Endothelial cell (in vitro differentiated cells): ENCODE results near the gene TAF6. TPM values are rescaled to one million over a fixed set of nuclear protein-coding genes. Genes with fewer than 3 reads are reported as not detected.
A peak's percentile ranks its signal among the peaks of the same experiment; 100 is the strongest.

ENCODE experiments used
- DNase-seq: peaks from one replicate; pipeline ENCODE4 v3.0.0; 2021; ENCODE audit warnings: low spot score
- H3K27ac Mint-ChIP-seq: one replicate; pipeline ENCODE4 v1.8.0; 2021; ENCODE audit warnings: mixed read lengths, inconsistent platforms; ENCODE audit not compliant: unreplicated experiment
- H3K27me3 Mint-ChIP-seq: one replicate; pipeline ENCODE4 v1.8.0; 2021; ENCODE audit warnings: mild to moderate bottlenecking, moderate library complexity, mixed read lengths, inconsistent platforms; ENCODE audit not compliant: unreplicated experiment
- H3K36me3 Mint-ChIP-seq: one replicate; pipeline ENCODE4 v1.8.0; 2021; ENCODE audit warnings: mild to moderate bottlenecking, low read depth, mixed read lengths, inconsistent platforms; ENCODE audit not compliant: unreplicated experiment
- H3K4me1 Mint-ChIP-seq: one replicate; pipeline ENCODE4 v1.8.0; 2021; ENCODE audit warnings: mild to moderate bottlenecking, mixed read lengths, inconsistent platforms; ENCODE audit not compliant: unreplicated experiment
- H3K4me3 Mint-ChIP-seq: one replicate; pipeline ENCODE4 v1.8.0; 2021; ENCODE audit warnings: mild to moderate bottlenecking, mixed read lengths, inconsistent platforms; ENCODE audit not compliant: unreplicated experiment
- H3K9me3 Mint-ChIP-seq: one replicate; pipeline ENCODE4 v1.8.0; 2021; ENCODE audit warnings: mixed read lengths, inconsistent platforms; ENCODE audit not compliant: unreplicated experiment
- total RNA-seq: library from RNA; stranded (reverse); fragmentation: NEBNext Ultra II Directional; extraction: Animal tissue kit (Norgen Biotek cat#: 25700); gene quantifications from one replicate; pipeline ENCODE4 v1.2.1, GENCODE V29; 2021; ENCODE audit not compliant: unreplicated experiment
- TF ChIP-seq, protein P1 (sequence below): fragments of 200-600 bp; sonication (generic); IDR thresholded peaks from one replicate; pipeline ENCODE4 v1.5.0; 2021; ENCODE audit warnings: antibody characterized with exemption; ENCODE audit not compliant: unreplicated experiment

The TAF6 gene
- total RNA-seq, 1 donor from 2014 or later, result 71.8 TPM

DNA sequence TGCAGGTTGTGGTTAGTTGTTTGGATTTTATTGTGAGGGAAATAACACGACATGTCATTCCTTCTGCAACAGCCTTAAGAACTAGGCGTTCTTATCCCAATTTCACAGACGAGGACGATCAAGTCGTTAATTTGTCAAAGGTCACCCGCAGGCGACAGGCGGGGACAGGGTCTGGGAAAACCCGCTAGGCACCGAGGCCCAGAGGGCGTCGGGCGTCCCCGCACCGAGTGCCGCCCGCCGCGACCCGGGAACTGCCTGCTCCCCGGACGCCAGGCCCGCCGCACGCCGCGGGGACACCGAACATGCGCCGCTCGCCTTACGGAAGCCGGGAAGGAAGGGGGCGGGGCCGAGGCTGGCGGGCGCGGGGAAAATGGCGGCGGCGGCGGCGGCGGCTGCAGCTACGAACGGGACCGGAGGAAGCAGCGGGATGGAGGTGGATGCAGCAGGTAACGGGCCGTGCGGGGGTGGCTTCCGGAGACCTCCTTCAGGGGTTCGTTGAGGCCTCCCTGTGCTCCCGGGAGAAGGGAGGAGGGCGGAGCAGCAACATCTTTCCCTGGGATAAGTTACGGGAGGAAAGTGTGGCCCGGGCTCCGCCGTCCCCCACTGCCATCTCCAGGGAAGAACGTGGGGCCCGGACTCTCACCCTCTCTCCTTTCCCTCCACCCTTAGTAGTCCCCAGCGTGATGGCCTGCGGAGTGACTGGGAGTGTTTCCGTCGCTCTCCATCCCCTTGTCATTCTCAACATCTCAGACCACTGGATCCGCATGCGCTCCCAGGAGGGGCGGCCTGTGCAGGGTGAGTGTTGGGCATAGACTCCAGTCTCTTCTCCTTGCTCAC lies 30.3 kb downstream of the TAF6 start, which contains the start of gene COPS6:
TSS of gene COPS6 (plus strand) at position 349 of the 837 bp plus-strand sequence. CDS start at position 371, 22 bp downstream.
- Mint-ChIP-seq H3K9me3 (no peaks in the 10 kb centered on the region), H3K27ac (peak within 1 kb of the TSS; percentile 92), H3K4me1 (peaks cover 42% of the 10 kb centered on the region), H3K4me3 (peak within 1 kb of the TSS; percentile 96), H3K36me3 (peaks cover 34% of the 10 kb centered on the region), H3K27me3 (peaks cover 13% of the 10 kb centered on the region)
- TF ChIP-seq, protein P1, sequence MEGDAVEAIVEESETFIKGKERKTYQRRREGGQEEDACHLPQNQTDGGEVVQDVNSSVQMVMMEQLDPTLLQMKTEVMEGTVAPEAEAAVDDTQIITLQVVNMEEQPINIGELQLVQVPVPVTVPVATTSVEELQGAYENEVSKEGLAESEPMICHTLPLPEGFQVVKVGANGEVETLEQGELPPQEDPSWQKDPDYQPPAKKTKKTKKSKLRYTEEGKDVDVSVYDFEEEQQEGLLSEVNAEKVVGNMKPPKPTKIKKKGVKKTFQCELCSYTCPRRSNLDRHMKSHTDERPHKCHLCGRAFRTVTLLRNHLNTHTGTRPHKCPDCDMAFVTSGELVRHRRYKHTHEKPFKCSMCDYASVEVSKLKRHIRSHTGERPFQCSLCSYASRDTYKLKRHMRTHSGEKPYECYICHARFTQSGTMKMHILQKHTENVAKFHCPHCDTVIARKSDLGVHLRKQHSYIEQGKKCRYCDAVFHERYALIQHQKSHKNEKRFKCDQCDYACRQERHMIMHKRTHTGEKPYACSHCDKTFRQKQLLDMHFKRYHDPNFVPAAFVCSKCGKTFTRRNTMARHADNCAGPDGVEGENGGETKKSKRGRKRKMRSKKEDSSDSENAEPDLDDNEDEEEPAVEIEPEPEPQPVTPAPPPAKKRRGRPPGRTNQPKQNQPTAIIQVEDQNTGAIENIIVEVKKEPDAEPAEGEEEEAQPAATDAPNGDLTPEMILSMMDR, result no peak
- DNase-seq, result peak; percentile 84

DNA sequence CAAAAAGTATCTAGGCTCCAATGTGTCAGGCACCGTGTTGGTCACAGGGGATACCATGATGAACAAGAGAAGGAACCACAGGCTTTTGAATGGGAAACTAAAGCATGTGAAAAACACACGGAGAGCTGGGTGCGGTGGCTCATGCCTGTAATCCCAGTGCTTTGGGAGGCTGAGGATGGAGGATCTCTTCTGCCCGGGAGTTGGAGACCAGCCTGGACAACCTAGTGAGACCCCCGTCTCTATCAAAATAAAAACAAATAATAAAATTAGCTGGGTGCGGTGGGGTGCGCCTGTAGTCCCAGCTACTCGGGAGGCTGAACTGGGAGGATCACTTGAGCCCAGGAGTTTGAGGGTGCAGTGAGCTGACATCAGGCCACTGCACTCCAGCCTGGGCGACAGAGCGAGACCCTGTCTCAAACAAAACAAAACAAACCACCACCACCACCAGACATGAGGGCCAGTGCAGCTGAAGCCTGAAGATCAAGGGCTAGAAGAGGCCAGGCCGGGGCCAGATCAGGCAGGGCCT lies 31.0 kb downstream of the TAF6 start:
- TF ChIP-seq, protein P1, result no peak
- Mint-ChIP-seq H3K4me3 (peak overlapping the region; percentile 94), H3K27ac (peak overlapping the region; percentile 92), H3K27me3 (peaks cover 12% of the 10 kb centered on the region), H3K9me3 (no peaks in the 10 kb centered on the region), H3K36me3 (peaks cover 27% of the 10 kb centered on the region), H3K4me1 (peaks cover 37% of the 10 kb centered on the region)
- no peak for DNase-seq

DNA sequence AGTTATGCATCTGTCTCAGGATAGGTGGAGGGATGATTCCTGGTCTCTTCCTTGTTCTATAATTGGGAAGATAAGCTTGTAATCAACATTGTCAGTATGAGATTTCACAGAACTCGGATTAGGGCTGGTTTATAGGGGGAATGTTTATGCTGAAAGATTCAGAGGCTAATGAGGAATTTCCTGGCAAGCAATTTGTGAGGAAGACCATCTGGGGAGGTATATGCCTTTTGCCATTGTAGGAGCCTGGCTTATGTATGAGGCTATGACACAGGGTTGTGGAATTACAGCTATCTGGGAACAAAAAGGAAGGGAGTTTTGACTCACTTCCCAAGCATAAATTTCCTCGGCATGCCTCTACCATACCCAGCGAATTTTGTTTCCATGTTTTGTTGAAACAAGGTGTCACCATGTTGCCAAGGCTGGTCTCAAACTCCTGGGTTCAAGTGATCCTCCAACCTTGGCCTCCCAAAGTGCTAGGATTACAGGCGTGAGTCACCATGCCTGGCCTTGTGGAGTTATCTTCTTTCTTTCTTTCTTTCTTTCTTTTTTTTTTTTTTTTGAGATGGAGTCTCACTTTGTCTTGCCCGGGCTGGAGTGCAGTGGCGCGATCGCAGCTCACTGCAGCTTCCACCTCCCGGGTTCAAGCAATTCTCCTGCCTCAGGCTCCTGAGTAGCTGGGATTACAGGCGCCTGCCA lies 32.0 kb downstream of the TAF6 start:
- Mint-ChIP-seq H3K9me3 (no peaks in the 10 kb centered on the region), H3K4me3 (peak overlapping the region; percentile 61), H3K27ac (no peak overlapping the region), H3K36me3 (peaks cover 18% of the 10 kb centered on the region), H3K4me1 (peaks cover 34% of the 10 kb centered on the region), H3K27me3 (peaks cover 13% of the 10 kb centered on the region)
- no peak for DNase-seq
- TF ChIP-seq, protein P1, result no peak

DNA sequence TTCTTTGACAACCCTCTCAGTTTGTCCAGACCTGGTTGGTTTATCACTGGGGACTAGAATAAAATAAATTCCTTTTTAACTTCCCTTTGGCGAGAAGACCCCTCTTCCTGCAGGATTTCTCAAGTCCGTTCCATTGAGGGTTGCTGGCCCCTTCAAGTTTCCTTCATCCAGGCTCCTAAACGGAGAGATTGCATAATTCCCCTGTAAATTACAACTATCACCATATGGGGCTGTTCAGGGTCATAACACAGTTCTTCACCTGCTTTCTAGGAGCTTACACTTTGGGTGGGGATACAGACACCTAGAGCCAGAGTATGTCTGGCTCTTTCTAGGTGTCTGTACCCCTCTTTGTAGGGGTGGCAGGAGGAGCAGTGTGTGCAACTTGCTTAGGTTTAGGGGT lies 33.6 kb downstream of the TAF6 start:
- DNase-seq, result no peak
- Mint-ChIP-seq H3K27ac (no peak overlapping the region), H3K36me3 (peaks cover 12% of the 10 kb centered on the region), H3K9me3 (no peaks in the 10 kb centered on the region), H3K27me3 (peaks cover 17% of the 10 kb centered on the region), H3K4me3 (no peak overlapping the region), H3K4me1 (peaks cover 32% of the 10 kb centered on the region)
- TF ChIP-seq, protein P1, result no peak
